PC-9 (cell line): ENCODE results near the gene PTPRF. TPM values are rescaled to one million over a fixed set of nuclear protein-coding genes. Genes with fewer than 3 reads are reported as not detected.

ENCODE experiments used
- BruUV-seq: library from RNA; stranded (reverse); fragments of 400-500 nt; replicated peaks from 2 replicates; lab custom pipeline; 2021; lab: Mats Ljungman, UMichigan
- CTCF ChIA-PET: fragments of 300-600 bp; sonication (Branson Sonifier 250); formaldehyde crosslinking; loops from one replicate; lab custom pipeline; 2022; ENCODE audit warnings: antibody characterized with exemption; lab: Charles Lee
- POLR2A ChIA-PET: fragments of 300-600 bp; sonication (Branson Sonifier 250); formaldehyde crosslinking; loops from one replicate; lab custom pipeline; 2022; ENCODE audit warnings: antibody characterized with exemption; ENCODE audit not compliant: unreplicated experiment; lab: Charles Lee
- DNase-seq, 2 experiments: peaks; one replicate each; pipeline versions ENCODE4 v3.0.0 to v3.0.0-alpha.2; 2015 to 2022; ENCODE audit warnings: mixed read lengths in 1 of 2
- H2AFZ ChIP-seq: fragments of 200-600 bp; sonication (generic); 2 replicates; pipeline ENCODE4 v1.8.1; 2017; ENCODE audit warnings: antibody characterized with exemption
- H3F3A ChIP-seq: fragments of 200-600 bp; sonication (generic); 2 replicates; pipeline ENCODE4 v1.8.1; 2017; ENCODE audit warnings: antibody characterized with exemption, mild to moderate bottlenecking, low read depth; ENCODE audit not compliant: insufficient read depth
- H3K27ac ChIP-seq: fragments of 200-600 bp; sonication (generic); 2 replicates; pipeline ENCODE4 v1.6.1; 2016; ENCODE audit warnings: mixed run types
- H3K27me3 ChIP-seq: fragments of 200-600 bp; sonication (generic); 2 replicates; pipeline ENCODE4 v1.6.1; 2016; ENCODE audit warnings: low read depth, mixed run types; ENCODE audit not compliant: insufficient read depth
- H3K36me3 ChIP-seq: fragments of 200-600 bp; sonication (generic); 2 replicates; pipeline ENCODE4 v1.6.1; 2016; ENCODE audit warnings: low read depth, mixed run types
- H3K4me1 ChIP-seq: fragments of 200-600 bp; sonication (generic); replicated peaks from 2 replicates; pipeline ENCODE4 v1.6.1; 2016; ENCODE audit warnings: mixed run types; ENCODE audit not compliant: insufficient read depth
- H3K4me2 ChIP-seq: fragments of 200-600 bp; sonication (generic); 2 replicates; pipeline ENCODE4 v1.6.1; 2017; ENCODE audit warnings: mixed run types
- H3K4me3 ChIP-seq: fragments of 200-600 bp; sonication (generic); 2 replicates; pipeline ENCODE4 v1.6.1; 2016; ENCODE audit warnings: mixed run types
- H3K79me2 ChIP-seq: fragments of 200-600 bp; sonication (generic); 2 replicates; pipeline ENCODE4 v1.6.1; 2017; ENCODE audit warnings: low read depth, mixed run types
- H3K9me2 ChIP-seq: fragments of 200-600 bp; sonication (generic); 2 replicates; pipeline ENCODE4 v1.8.1; 2017; ENCODE audit warnings: mild to moderate bottlenecking; ENCODE audit not compliant: insufficient read depth
- H3K9me3 ChIP-seq: fragments of 200-600 bp; sonication (generic); 2 replicates; pipeline ENCODE4 v1.8.1; 2016; ENCODE audit warnings: low read depth; ENCODE audit not compliant: insufficient read depth
- H4K20me1 ChIP-seq: fragments of 200-600 bp; sonication (generic); 2 replicates; pipeline ENCODE4 v1.8.1; 2017; ENCODE audit not compliant: insufficient read depth
- EZH2 ChIP-seq: fragments of 200-600 bp; sonication (generic); IDR thresholded peaks from 2 replicates; pipeline ENCODE4 v1.8.0; 2017; ENCODE audit warnings: antibody characterized with exemption, low read depth
- intact Hi-C: fragments of 100-400 bp; cut with micrococcal nuclease; formaldehyde crosslinking; loops from one replicate; pipeline ENCODE4 v1.10.0; 2022; ENCODE audit not compliant: unreplicated experiment
- total RNA-seq: library from RNA; stranded (reverse); gene quantifications from 2 replicates; pipeline ENCODE4 v1.2.3, GENCODE V29; 2021
- TF ChIP-seq, protein P1 (sequence below): fragments of 200-600 bp; sonication (generic); conservative IDR thresholded peaks from 2 replicates; pipeline ENCODE4 v1.6.1; 2017; ENCODE audit warnings: mixed run types, antibody characterized with exemption, mild to moderate bottlenecking, moderate library complexity

The PTPRF gene
- total RNA-seq, 1 experiment from 2014 or later, result 359 TPM

GRCh38 chr1:43511394-43511793 lies 19.3 kb upstream of the PTPRF start:
- Histone ChIP-seq H3F3A (peaks cover 31% of the 10 kb centered on the region), H3K27me3 (no peaks in the 10 kb centered on the region), H3K4me1 (peaks cover 35% of the 10 kb centered on the region), H3K9me2 (no peaks in the 10 kb centered on the region), H3K4me3 (no peak overlapping the region), H2AFZ (no peak overlapping the region), H3K79me2 (no peaks in the 10 kb centered on the region), H3K4me2 (no peak overlapping the region), H3K9me3 (peaks cover 8% of the 10 kb centered on the region; the same call in 1 of the 2 replicates), H3K27ac (no peak overlapping the region), H4K20me1 (no peaks in the 10 kb centered on the region), H3K36me3 (no peaks in the 10 kb centered on the region)
- TF ChIP-seq EZH2, result no peak
- TF ChIP-seq, protein P1, sequence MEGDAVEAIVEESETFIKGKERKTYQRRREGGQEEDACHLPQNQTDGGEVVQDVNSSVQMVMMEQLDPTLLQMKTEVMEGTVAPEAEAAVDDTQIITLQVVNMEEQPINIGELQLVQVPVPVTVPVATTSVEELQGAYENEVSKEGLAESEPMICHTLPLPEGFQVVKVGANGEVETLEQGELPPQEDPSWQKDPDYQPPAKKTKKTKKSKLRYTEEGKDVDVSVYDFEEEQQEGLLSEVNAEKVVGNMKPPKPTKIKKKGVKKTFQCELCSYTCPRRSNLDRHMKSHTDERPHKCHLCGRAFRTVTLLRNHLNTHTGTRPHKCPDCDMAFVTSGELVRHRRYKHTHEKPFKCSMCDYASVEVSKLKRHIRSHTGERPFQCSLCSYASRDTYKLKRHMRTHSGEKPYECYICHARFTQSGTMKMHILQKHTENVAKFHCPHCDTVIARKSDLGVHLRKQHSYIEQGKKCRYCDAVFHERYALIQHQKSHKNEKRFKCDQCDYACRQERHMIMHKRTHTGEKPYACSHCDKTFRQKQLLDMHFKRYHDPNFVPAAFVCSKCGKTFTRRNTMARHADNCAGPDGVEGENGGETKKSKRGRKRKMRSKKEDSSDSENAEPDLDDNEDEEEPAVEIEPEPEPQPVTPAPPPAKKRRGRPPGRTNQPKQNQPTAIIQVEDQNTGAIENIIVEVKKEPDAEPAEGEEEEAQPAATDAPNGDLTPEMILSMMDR, result no peak
- no peak for DNase-seq
- BruUV-seq, result no TSS peak
- ChIA-PET CTCF (no interaction called here), POLR2A (no interaction called here)
- intact Hi-C loops, result no loop called here

DNA sequence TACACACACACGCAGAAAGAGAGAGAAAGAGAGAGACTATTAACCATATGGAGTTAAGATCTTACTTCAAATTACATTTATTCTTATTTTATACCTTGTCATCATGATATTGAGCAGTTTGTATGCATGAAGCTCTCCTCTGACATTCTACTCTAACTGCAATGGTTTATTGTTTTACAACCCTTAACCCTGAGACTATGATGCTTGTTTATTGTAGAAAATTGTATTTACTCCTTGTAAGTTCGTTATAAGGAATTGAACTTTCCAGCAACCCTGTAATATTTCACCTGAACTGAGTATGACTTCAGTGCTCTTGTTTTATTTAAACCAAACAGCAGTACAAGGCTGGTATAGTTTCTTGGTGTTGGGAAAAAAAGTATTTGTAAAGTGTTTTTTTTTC lies 18.6 kb upstream of the PTPRF start:
- H3K4me2 ChIP-seq, result no peak overlapping the region
- no peaks in the 10 kb centered on the region for H4K20me1 ChIP-seq
- ChIA-PET POLR2A (no interaction called here), CTCF (no interaction called here)
- H3F3A ChIP-seq, result peaks cover 31% of the 10 kb centered on the region
- H3K9me2 ChIP-seq, result no peaks in the 10 kb centered on the region
- no peak overlapping the region for H3K27ac ChIP-seq
- peaks cover 8% of the 10 kb centered on the region; the same call in 1 of the 2 replicates for H3K9me3 ChIP-seq
- no peaks in the 10 kb centered on the region for H3K79me2 ChIP-seq
- H2AFZ ChIP-seq, result no peak overlapping the region
- peaks cover 35% of the 10 kb centered on the region for H3K4me1 ChIP-seq
- intact Hi-C loops, result loop anchor here (2.0 kb wide), 1 partner anchor 17 kb away; no protein-coding TSS in a partner anchor
- no peak for TF ChIP-seq EZH2
- TF ChIP-seq, protein P1, result no peak
- no TSS peak for BruUV-seq
- no peak overlapping the region for H3K4me3 ChIP-seq
- no peak for DNase-seq
- no peaks in the 10 kb centered on the region for H3K36me3 ChIP-seq
- no peaks in the 10 kb centered on the region for H3K27me3 ChIP-seq

GRCh38 chr1:43512681-43513080 lies 18.0 kb upstream of the PTPRF start:
- CTCF ChIA-PET, result interaction anchor here (0.7 kb wide), 1 partner anchor 12 kb away, joined by 3 read pairs; no protein-coding TSS in a partner anchor
- Histone ChIP-seq H2AFZ (no peak overlapping the region), H3K9me3 (peaks cover 8% of the 10 kb centered on the region; the same call in 1 of the 2 replicates), H3K4me2 (no peak overlapping the region), H3K27ac (no peak overlapping the region), H3K4me1 (peaks cover 32% of the 10 kb centered on the region), H3K27me3 (no peaks in the 10 kb centered on the region), H3K79me2 (no peaks in the 10 kb centered on the region), H3F3A (peaks cover 31% of the 10 kb centered on the region), H3K4me3 (no peak overlapping the region), H3K9me2 (no peaks in the 10 kb centered on the region), H3K36me3 (no peaks in the 10 kb centered on the region), H4K20me1 (no peaks in the 10 kb centered on the region)
- no peak for TF ChIP-seq EZH2
- TF ChIP-seq, protein P1, result no peak
- intact Hi-C loops, result loop anchor here (2.0 kb wide), 1 partner anchor 18 kb away; no protein-coding TSS in a partner anchor
- BruUV-seq, result no TSS peak
- DNase-seq, result no peak
- POLR2A ChIA-PET, result interaction anchor here (0.5 kb wide), 1 partner anchor 31 kb away, joined by 4 read pairs; no protein-coding TSS in a partner anchor
